ENCODE measurements around the gene LEP.

LEP gene

GRCh38 chr7:128247108-128247507 lies 6.0 kb downstream of the LEP start:
- no peak for DNase-seq (ENCODE audit: low read depth)

- DNase-seq (ENCODE audit: low read depth) = no peak
Measured at GRCh38 chr7:128247640-128248194, 6.6 kb downstream of the LEP start.

- no peak for DNase-seq (ENCODE audit: low read depth)
Measured at GRCh38 chr7:128251337-128251736, 10.3 kb downstream of the LEP start.

GRCh38 chr7:128253701-128254100 lies 12.6 kb downstream of the LEP start:
- DNase-seq (ENCODE audit: low read depth) = no peak

- DNase-seq (ENCODE audit: low read depth) = no peak
Measured at GRCh38 chr7:128254470-128254869, 13.4 kb downstream of the LEP start.

- no peak for DNase-seq (ENCODE audit: low read depth)
Measured at GRCh38 chr7:128255271-128255670, 14.2 kb downstream of the LEP start.

- DNase-seq (ENCODE audit: low read depth) = no peak
Measured at GRCh38 chr7:128257458-128257857, 16.4 kb downstream of the LEP start.

GRCh38 chr7:128259131-128260061 lies 18.3 kb downstream of the LEP start:
- no peak for DNase-seq (ENCODE audit: low read depth)

- no peak for DNase-seq (ENCODE audit: low read depth)
Measured at GRCh38 chr7:128260069-128260795, 19.2 kb downstream of the LEP start.

- DNase-seq (ENCODE audit: low read depth) = no peak
Measured at GRCh38 chr7:128262273-128263028, 21.4 kb downstream of the LEP start.

- DNase-seq (ENCODE audit: low read depth) = no peak
Measured at GRCh38 chr7:128263420-128263819, 22.3 kb downstream of the LEP start.

GRCh38 chr7:128264477-128264876 lies 23.4 kb downstream of the LEP start:
- DNase-seq (ENCODE audit: low read depth) = no peak

GRCh38 chr7:128265156-128265905 lies 24.3 kb downstream of the LEP start:
- no peak for DNase-seq (ENCODE audit: low read depth)

- no peak for DNase-seq (ENCODE audit: low read depth)
Measured at GRCh38 chr7:128265906-128266300, 24.8 kb downstream of the LEP start.

- DNase-seq (ENCODE audit: low read depth) = no peak
Measured at GRCh38 chr7:128266529-128266882, 25.4 kb downstream of the LEP start.

GRCh38 chr7:128266883-128267594 lies 26.0 kb downstream of the LEP start:
- DNase-seq (ENCODE audit: low read depth) = no peak

GRCh38 chr7:128267595-128267924 lies 26.5 kb downstream of the LEP start:
- no peak for DNase-seq (ENCODE audit: low read depth)

- DNase-seq (ENCODE audit: low read depth) = no peak
Measured at GRCh38 chr7:128268233-128268632, 27.2 kb downstream of the LEP start.

GRCh38 chr7:128270826-128271272 lies 29.8 kb downstream of the LEP start:
- DNase-seq (ENCODE audit: low read depth) = no peak

- DNase-seq (ENCODE audit: low read depth) = no peak
Measured at GRCh38 chr7:128271471-128271941, 30.4 kb downstream of the LEP start.
